Gastroesophageal sphincter (tissue), 3 donors: Measurements from ENCODE around the gene ST13.

ENCODE experiments used
- EP300 ChIP-seq: sonication (generic); formaldehyde crosslinking; IDR thresholded peaks from one replicate; pipeline ENCODE4 v1.6.1; 2017; ENCODE audit warnings: antibody characterized with exemption, mild to moderate bottlenecking
- POLR2A ChIP-seq, 2 donors: fragments of 450-650 bp; IDR thresholded peaks; one replicate each; pipeline ENCODE4 v1.6.1; 2017; ENCODE audit warnings: antibody characterized with exemption in 2 of 2, mild to moderate bottlenecking in 2 of 2, moderate library complexity in 1 of 2
- POLR2AphosphoS5 ChIP-seq: sonication (generic); formaldehyde crosslinking; IDR thresholded peaks from one replicate; pipeline ENCODE4 v1.6.1; 2017; ENCODE audit warnings: antibody characterized with exemption
- TF ChIP-seq, protein P1 (sequence below), 4 experiments: fragments of 200-600 bp in 2 of 4; fragments of 450-650 bp in 2 of 4; sonication (generic) in 1 of 4; IDR thresholded peaks; one replicate each; pipeline ENCODE4 v1.5.1; 2017 to 2019; ENCODE audit warnings: antibody characterized with exemption in 4 of 4, mild to moderate bottlenecking in 2 of 4, moderate library complexity in 2 of 4

DNA sequence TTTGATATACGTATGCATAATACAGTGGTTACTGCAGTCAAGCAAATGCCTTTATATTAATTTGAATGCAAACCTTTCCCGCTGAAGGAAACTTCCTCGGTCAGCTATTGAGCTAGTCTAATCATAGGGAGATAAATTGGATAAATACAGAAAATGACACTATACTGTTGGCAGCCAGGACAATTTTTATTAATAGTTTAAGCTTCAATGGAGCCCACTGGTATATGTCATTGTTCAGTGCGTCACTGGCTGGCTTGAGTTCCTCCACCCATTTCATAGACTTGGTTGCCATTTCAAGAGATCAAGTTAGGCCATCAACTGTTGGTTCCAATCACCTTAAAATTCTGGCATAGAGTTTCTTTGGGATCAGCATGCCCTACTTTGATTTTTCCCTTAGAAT lies 38.0 kb upstream of the ST13 start:
- TF ChIP-seq POLR2A (IDR thresholded peaks at IDR 0.05) (no peak), POLR2AphosphoS5 (no peak), EP300 (no peak)
- TF ChIP-seq, protein P1, sequence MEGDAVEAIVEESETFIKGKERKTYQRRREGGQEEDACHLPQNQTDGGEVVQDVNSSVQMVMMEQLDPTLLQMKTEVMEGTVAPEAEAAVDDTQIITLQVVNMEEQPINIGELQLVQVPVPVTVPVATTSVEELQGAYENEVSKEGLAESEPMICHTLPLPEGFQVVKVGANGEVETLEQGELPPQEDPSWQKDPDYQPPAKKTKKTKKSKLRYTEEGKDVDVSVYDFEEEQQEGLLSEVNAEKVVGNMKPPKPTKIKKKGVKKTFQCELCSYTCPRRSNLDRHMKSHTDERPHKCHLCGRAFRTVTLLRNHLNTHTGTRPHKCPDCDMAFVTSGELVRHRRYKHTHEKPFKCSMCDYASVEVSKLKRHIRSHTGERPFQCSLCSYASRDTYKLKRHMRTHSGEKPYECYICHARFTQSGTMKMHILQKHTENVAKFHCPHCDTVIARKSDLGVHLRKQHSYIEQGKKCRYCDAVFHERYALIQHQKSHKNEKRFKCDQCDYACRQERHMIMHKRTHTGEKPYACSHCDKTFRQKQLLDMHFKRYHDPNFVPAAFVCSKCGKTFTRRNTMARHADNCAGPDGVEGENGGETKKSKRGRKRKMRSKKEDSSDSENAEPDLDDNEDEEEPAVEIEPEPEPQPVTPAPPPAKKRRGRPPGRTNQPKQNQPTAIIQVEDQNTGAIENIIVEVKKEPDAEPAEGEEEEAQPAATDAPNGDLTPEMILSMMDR (IDR thresholded peaks at IDR 0.05), result no peak
